ENCODE results near the gene PSENEN.

GRCh38 chr19:35708391-35708790, 37.1 kb upstream of the PSENEN start:
- TF ChIP-seq POLR2AphosphoS5 (IDR thresholded peaks at IDR 0.05) (no peak), POLR2A (IDR thresholded peaks at IDR 0.05) (no peak), EP300 (IDR thresholded peaks at IDR 0.05) (no peak)
- TF ChIP-seq, protein P1, sequence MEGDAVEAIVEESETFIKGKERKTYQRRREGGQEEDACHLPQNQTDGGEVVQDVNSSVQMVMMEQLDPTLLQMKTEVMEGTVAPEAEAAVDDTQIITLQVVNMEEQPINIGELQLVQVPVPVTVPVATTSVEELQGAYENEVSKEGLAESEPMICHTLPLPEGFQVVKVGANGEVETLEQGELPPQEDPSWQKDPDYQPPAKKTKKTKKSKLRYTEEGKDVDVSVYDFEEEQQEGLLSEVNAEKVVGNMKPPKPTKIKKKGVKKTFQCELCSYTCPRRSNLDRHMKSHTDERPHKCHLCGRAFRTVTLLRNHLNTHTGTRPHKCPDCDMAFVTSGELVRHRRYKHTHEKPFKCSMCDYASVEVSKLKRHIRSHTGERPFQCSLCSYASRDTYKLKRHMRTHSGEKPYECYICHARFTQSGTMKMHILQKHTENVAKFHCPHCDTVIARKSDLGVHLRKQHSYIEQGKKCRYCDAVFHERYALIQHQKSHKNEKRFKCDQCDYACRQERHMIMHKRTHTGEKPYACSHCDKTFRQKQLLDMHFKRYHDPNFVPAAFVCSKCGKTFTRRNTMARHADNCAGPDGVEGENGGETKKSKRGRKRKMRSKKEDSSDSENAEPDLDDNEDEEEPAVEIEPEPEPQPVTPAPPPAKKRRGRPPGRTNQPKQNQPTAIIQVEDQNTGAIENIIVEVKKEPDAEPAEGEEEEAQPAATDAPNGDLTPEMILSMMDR (IDR thresholded peaks at IDR 0.05), result no peak
